ENCODE measurements around the gene TMEM62.
"Not testable (repeated sequence)": the region's sequence is repeated elsewhere in the genome, so short reads cannot be mapped to it uniquely, and the experiment has no call there.

DNA sequence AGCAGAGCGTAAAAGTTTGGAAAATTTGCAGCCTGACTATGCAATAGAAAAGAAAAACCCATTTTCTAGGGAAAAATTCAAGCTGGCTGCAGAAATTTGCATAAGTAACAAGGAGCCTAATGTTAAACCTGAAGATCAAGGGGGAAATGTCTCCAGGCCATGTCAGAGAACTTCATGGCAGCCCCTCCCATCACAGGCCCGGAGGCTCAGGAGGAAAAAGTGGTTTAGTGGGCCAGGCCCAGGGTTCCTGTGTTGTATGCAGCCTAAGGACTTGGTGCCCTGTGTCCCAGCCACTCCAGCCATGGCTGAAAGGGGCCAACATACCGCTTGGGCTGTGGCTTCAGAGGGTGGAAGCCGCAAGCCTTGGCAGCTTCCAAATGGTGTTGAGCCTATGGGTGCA is 65.2 kb downstream of the TMEM62 start:
- TF ChIP-seq EP300, POLR2AphosphoS5, CTCF (IDR thresholded peaks at IDR 0.05): not testable (repeated sequence)
